Breast epithelium (tissue), 4 donors: ENCODE measurements around the gene NUCKS1. TPM values are rescaled to one million over a fixed set of nuclear protein-coding genes. Genes with fewer than 3 reads are reported as not detected.
A peak's percentile ranks its signal among the peaks of the same experiment; 100 is the strongest.

ENCODE experiments used
- DNase-seq, 2 donors: peaks; one replicate each; pipeline ENCODE4 v3.0.0-alpha.2; 2019; ENCODE audit warnings: low spot score in 2 of 2
- H3K27ac ChIP-seq, 2 donors: fragments of 200-600 bp; sonication (generic) in 1 of 2; one replicate each; pipeline ENCODE4 v1.5.1; 2016 to 2019; ENCODE audit warnings: mild to moderate bottlenecking in 1 of 2
- H3K27me3 ChIP-seq, 2 donors: fragments of 200-600 bp; sonication (generic) in 1 of 2; one replicate each; pipeline versions ENCODE4 v1.5.1 to v1.6.0; 2017 to 2019; ENCODE audit warnings: control low read depth in 1 of 2, mild to moderate bottlenecking in 1 of 2
- H3K36me3 ChIP-seq: fragments of 200-600 bp; one replicate; pipeline ENCODE4 v1.5.1; 2019
- H3K4me1 ChIP-seq, 2 donors: fragments of 200-600 bp; sonication (generic); one replicate each; pipeline ENCODE4 v1.5.1; 2016 to 2019; ENCODE audit warnings: control low read depth in 1 of 2
- H3K4me3 ChIP-seq, 3 donors: fragments of 200-600 bp; sonication (generic); 1 replicate in 2 of 3; 2 replicates in 1 of 3; pipeline ENCODE4 v1.5.1; 2016 to 2019; ENCODE audit warnings: mild to moderate bottlenecking in 3 of 3, moderate library complexity in 2 of 3
- H3K9me3 ChIP-seq, 2 donors: fragments of 200-600 bp; sonication (generic) in 1 of 2; one replicate each; pipeline ENCODE4 v1.5.1; 2016 to 2019; ENCODE audit warnings: control low read depth in 1 of 2
- POLR2A ChIP-seq: fragments of 450-650 bp; IDR thresholded peaks from one replicate; pipeline ENCODE4 v1.6.1; 2016; ENCODE audit warnings: antibody characterized with exemption, mild to moderate bottlenecking, moderate library complexity
- POLR2AphosphoS5 ChIP-seq, 3 donors: sonication (generic); formaldehyde crosslinking; IDR thresholded peaks; one replicate each; pipeline ENCODE4 v1.6.1; 2017; ENCODE audit warnings: antibody characterized with exemption in 3 of 3
- intact Hi-C: fragments of 100-400 bp; cut with DNase I; formaldehyde crosslinking; loops from one replicate; pipeline ENCODE4 v1.15.1; 2023; ENCODE audit warnings: low total_unique reads
- total RNA-seq, 3 donors: library from RNA; depleted of rRNA; stranded (reverse); fragments of >200 nt; gene quantifications; one replicate each; pipeline ENCODE4 v1.1.0, GENCODE V29; 2016
- TF ChIP-seq, protein P1 (sequence below), 3 donors: fragments of 450-650 bp; IDR thresholded peaks; one replicate each; pipeline ENCODE4 v1.5.1; 2016 to 2017; ENCODE audit warnings: antibody characterized with exemption in 3 of 3, mild to moderate bottlenecking in 3 of 3, moderate library complexity in 3 of 3

Gene NUCKS1
- total RNA-seq, 3 donors from 2014 or later: 80.6 to 188 (median 86.9) TPM

DNA sequence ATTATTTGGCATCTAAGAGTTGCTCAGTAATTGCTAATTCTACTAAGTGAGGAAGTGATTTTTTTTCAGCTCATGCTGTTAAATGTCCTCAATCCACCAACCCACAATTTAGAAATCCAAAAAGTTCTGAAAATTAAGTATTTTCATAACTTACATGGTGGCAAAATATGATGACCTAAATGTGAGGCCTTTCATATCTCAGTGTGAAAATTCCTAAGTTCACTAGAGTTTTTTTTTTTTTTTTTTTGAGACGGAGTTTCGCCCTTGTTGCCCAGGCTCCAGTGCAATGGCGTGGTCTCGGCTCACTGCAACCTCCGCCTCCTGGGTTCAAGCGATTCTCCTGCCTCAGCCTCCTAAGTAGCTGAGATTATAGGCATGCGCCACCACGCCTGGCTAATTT, 5.6 kb downstream of the NUCKS1 start:
- Histone ChIP-seq H3K4me3 (no peak overlapping the region), H3K27ac (peak overlapping the region; percentile 6 to 52), H3K27me3 (no peaks in the 10 kb centered on the region), H3K4me1 (peaks cover 0 to 11% of the 10 kb centered on the region in 2 donors), H3K9me3 (no peaks in the 10 kb centered on the region), H3K36me3 (no peaks in the 10 kb centered on the region)
- DNase-seq: no peak
- intact Hi-C loops: no loop called here
- TF ChIP-seq, protein P1, sequence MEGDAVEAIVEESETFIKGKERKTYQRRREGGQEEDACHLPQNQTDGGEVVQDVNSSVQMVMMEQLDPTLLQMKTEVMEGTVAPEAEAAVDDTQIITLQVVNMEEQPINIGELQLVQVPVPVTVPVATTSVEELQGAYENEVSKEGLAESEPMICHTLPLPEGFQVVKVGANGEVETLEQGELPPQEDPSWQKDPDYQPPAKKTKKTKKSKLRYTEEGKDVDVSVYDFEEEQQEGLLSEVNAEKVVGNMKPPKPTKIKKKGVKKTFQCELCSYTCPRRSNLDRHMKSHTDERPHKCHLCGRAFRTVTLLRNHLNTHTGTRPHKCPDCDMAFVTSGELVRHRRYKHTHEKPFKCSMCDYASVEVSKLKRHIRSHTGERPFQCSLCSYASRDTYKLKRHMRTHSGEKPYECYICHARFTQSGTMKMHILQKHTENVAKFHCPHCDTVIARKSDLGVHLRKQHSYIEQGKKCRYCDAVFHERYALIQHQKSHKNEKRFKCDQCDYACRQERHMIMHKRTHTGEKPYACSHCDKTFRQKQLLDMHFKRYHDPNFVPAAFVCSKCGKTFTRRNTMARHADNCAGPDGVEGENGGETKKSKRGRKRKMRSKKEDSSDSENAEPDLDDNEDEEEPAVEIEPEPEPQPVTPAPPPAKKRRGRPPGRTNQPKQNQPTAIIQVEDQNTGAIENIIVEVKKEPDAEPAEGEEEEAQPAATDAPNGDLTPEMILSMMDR (IDR thresholded peaks at IDR 0.05): no peak
- TF ChIP-seq POLR2A (no peak), POLR2AphosphoS5 (IDR thresholded peaks at IDR 0.05) (no peak)

DNA sequence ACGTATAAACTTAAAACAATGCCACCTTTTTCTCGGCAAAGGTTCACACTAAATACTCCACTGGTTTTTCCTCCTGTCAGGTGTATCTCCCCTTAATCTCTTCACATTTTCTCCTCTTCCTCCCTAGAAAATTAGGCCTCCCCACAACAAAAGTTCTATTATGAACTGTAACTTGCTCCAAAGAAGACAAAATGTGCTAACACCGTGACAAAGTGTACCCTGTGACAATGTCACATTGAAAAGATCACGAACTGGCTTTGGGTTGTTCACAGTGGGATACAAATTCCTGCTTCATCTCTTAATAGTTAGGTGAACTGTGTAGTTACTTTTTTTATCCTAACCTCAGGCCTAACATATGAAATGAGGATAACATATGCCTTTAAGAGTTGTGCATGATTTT, 6.0 kb downstream of the NUCKS1 start:
- Histone ChIP-seq H3K27me3 (no peaks in the 10 kb centered on the region), H3K4me1 (peaks cover 0 to 11% of the 10 kb centered on the region in 2 donors), H3K27ac (peak overlapping the region; percentile 6 to 52), H3K9me3 (no peaks in the 10 kb centered on the region), H3K4me3 (no peak overlapping the region), H3K36me3 (no peaks in the 10 kb centered on the region)
- no peak for TF ChIP-seq POLR2AphosphoS5 (IDR thresholded peaks at IDR 0.05)
- TF ChIP-seq, protein P1 (IDR thresholded peaks at IDR 0.05): no peak
- no peak for TF ChIP-seq POLR2A
- DNase-seq: no peak
- intact Hi-C loops: no loop called here

DNA sequence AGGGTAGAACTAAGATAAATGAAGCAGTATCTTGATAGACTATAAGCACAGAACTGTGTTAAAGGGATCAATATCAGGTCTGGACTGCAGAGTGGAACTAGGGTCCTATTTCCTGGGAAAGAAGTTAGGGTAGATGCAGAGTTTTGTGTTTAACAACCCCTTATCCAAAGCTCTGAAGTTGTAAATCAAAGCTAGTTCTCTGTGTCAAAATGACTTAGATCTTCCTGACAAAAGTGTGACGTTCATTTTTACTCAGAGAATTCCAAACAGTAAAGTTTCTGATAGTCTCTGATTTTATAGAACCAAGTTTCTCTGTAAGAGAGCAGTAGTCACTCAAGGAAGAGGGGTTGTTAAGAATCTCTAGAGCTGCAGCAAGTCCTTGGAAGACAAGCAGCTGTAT, 8.3 kb downstream of the NUCKS1 start:
- DNase-seq: no peak
- Histone ChIP-seq H3K4me3 (no peak overlapping the region), H3K27me3 (no peaks in the 10 kb centered on the region), H3K4me1 (no peaks in the 10 kb centered on the region), H3K36me3 (no peaks in the 10 kb centered on the region), H3K9me3 (no peaks in the 10 kb centered on the region), H3K27ac (no peak overlapping the region)
- TF ChIP-seq POLR2AphosphoS5 (IDR thresholded peaks at IDR 0.05) (no peak), POLR2A (no peak)
- TF ChIP-seq, protein P1 (IDR thresholded peaks at IDR 0.05): no peak
- intact Hi-C loops: no loop called here

DNA sequence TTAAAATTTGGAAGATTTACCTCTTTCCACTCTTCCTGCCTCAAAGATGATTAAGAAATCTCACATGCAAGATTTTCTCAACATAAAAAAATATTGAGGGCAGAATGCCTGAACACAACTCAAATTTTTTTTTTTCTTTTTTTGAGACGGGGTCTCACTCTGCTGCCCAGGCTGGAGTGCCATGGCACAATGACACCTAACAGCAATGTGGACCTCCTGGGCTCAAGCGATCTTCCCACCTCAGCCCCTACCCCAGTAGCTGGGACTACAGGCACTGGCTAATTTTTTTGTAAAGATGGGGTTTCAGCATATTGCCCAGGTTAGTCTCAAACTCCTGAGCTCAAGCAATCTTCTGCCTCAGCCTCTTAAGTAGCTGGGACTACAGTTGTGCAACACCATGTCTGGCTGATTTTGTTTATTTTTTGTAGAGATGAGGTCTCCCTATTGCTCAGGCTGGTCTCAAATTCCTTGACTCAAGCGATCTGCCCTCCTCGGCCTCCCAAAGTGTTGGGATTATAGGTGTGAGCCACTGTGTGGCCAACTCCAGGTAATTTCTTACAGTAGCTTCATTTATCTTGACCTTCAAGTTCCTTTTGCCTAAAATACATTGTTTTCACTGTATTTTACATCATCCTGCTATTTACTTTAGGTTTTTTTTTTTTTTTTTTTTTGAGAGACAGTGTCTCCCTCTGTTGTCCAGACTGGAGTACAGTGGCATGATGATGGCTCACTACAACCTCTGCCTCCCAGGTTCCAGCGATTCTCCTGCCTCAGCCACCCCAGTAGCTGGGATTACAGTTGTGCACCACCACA, 10.4 kb downstream of the NUCKS1 start:
- Histone ChIP-seq H3K27ac (no peak overlapping the region), H3K27me3 (no peaks in the 10 kb centered on the region), H3K4me1 (no peaks in the 10 kb centered on the region), H3K9me3 (no peaks in the 10 kb centered on the region), H3K36me3 (no peaks in the 10 kb centered on the region), H3K4me3 (no peak overlapping the region)
- intact Hi-C loops: no loop called here
- DNase-seq: no peak
- TF ChIP-seq, protein P1 (IDR thresholded peaks at IDR 0.05): no peak
- TF ChIP-seq POLR2AphosphoS5 (IDR thresholded peaks at IDR 0.05) (no peak), POLR2A (no peak)

DNA sequence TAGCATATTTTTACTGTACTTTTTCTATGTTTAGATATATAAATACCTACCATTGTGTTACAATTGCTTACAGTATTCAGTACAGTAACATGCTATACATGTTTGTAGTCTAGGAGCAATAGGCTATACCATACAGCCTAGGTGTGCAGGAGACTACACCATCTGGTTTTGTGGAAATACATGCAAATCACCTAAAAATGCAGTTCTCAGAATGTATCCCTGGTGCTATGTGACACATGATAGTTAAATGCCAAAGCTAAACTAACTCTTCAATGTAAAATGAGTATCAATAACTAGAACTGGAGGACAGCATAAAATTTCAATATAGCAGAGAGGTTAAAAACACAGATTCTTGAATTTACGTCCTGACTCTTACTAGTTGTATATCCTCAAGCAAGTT, 14.8 kb downstream of the NUCKS1 start:
- intact Hi-C loops: no loop called here
- H3K4me3 ChIP-seq: no peak overlapping the region
- no peaks in the 10 kb centered on the region for H3K36me3 ChIP-seq
- no peaks in the 10 kb centered on the region for H3K27me3 ChIP-seq
- no peaks in the 10 kb centered on the region for H3K4me1 ChIP-seq
- TF ChIP-seq, protein P1 (IDR thresholded peaks at IDR 0.05): no peak
- TF ChIP-seq POLR2A (no peak), POLR2AphosphoS5 (IDR thresholded peaks at IDR 0.05) (no peak)
- no peaks in the 10 kb centered on the region for H3K9me3 ChIP-seq
- DNase-seq: no peak
- no peak overlapping the region for H3K27ac ChIP-seq
